HEK293T (cell line): ENCODE data around the gene MCM8.

ENCODE experiments used
- ARNT ChIP-seq: fragments of 450-650 bp; IDR thresholded peaks from 2 replicates; pipeline ENCODE4 v1.6.1; 2017; ENCODE audit warnings: mild to moderate bottlenecking
- BHLHE40 ChIP-seq: fragments of 450-650 bp; IDR thresholded peaks from 2 replicates; pipeline ENCODE4 v1.6.1; 2016; ENCODE audit warnings: mild to moderate bottlenecking, moderate library complexity, borderline replicate concordance
- FOXM1 ChIP-seq: fragments of 450-650 bp; IDR thresholded peaks from 2 replicates; pipeline ENCODE4 v1.6.1; 2017; ENCODE audit warnings: mild to moderate bottlenecking, borderline replicate concordance
- L3MBTL2 ChIP-seq: fragments of 450-650 bp; conservative IDR thresholded peaks from 2 replicates; pipeline ENCODE4 v1.6.1; 2016; ENCODE audit warnings: mild to moderate bottlenecking
- SUZ12 ChIP-seq: fragments of 450-650 bp; IDR thresholded peaks from 2 replicates; pipeline ENCODE4 v1.6.1; 2016; ENCODE audit warnings: mild to moderate bottlenecking
- TARDBP ChIP-seq: fragments of 450-650 bp; IDR thresholded peaks from 2 replicates; pipeline ENCODE4 v1.6.1; 2016
- TF ChIP-seq, protein P1 (sequence below): fragments of 450-650 bp; IDR thresholded peaks from 2 replicates; pipeline ENCODE4 v1.6.1; 2016

- TF ChIP-seq, protein P1, sequence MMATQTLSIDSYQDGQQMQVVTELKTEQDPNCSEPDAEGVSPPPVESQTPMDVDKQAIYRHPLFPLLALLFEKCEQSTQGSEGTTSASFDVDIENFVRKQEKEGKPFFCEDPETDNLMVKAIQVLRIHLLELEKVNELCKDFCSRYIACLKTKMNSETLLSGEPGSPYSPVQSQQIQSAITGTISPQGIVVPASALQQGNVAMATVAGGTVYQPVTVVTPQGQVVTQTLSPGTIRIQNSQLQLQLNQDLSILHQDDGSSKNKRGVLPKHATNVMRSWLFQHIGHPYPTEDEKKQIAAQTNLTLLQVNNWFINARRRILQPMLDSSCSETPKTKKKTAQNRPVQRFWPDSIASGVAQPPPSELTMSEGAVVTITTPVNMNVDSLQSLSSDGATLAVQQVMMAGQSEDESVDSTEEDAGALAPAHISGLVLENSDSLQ: no peak
- no peak for TF ChIP-seq ARNT
- no peak for TF ChIP-seq FOXM1
- TF ChIP-seq BHLHE40: no peak
- TF ChIP-seq SUZ12: no peak
- TF ChIP-seq TARDBP: no peak
- no peak for TF ChIP-seq L3MBTL2
Observed at GRCh38 chr20:6039766-6040165, 89.3 kb downstream of the MCM8 start.
